Raji (cell line): ENCODE measurements around the gene MMP15.

Experiments
- POLR2A ChIP-seq: IDR thresholded peaks from 2 replicates; pipeline ENCODE4 v1.6.1; 2011; ENCODE audit warnings: low read depth, low read length, control low read depth; ENCODE audit not compliant: insufficient read depth

The MMP15 gene

DNA sequence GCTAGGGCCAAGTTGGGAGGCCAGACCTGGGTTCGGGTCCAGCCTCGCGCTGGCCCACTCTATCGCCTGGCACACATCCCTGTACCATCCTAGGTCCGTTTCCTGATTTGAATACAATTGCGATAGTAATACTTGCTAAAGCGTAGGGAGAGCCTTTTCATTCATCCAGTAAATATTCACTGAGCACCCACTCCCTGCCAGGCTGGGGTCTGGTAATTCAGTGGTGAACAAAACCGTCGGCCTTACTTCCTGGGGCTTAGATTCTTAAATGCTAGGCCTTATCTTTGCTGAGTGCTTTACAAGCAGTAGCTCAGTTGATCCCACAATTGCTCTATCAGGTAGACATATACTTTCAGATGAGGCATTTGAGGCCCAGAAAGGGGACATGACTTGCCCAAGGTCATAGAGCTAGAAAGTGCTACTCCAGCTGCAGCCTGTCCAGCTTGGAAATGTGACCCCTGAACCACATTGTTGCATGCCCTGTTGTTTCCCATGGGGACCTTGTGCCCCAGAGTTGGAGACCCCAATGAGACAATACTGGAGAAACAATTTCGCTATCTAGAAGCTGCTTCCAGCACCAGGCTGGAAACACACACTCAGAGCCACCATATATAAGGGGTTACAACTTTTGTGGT is 23.7 kb upstream of the MMP15 start:
- TF ChIP-seq POLR2A: no peak

DNA sequence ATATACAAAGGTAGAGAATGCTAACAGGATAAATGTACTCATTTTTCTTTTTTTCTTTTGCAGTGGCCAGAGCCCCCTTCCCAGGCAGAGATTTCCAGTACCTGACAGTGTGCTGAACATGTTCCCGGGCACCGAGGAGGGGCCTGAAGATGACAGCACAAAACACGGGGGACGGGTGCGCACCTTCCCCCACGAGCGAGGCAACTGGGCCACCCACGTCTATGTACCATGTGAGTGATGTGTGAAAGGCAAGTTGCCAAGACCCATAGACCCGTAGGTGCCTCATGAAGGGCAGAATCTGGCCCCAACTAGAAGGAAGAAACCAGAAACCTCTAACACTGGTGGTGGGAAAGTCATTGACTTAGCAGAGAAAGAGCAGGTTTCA is 23.1 kb upstream of the MMP15 start:
- TF ChIP-seq POLR2A: no peak

DNA sequence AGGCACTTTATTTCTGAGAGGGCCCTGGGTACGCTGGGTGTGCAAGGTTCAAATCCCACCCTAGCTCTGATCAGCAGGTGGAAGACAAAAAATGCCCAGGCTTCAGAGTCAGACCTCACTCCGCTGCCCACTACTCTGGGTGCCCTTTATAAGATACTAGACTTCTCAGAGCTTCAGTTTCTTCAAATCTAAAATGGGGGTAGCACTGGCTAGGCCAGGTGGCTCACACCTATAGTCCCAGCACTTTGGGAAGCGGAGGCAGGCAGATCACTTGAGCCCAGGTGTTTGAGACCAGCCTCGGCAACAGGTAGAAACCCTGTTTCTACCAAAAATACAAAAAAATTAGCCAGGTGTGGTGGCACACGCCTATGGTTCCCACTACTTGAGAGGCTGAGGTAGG is 22.6 kb upstream of the MMP15 start:
- no peak for TF ChIP-seq POLR2A

DNA sequence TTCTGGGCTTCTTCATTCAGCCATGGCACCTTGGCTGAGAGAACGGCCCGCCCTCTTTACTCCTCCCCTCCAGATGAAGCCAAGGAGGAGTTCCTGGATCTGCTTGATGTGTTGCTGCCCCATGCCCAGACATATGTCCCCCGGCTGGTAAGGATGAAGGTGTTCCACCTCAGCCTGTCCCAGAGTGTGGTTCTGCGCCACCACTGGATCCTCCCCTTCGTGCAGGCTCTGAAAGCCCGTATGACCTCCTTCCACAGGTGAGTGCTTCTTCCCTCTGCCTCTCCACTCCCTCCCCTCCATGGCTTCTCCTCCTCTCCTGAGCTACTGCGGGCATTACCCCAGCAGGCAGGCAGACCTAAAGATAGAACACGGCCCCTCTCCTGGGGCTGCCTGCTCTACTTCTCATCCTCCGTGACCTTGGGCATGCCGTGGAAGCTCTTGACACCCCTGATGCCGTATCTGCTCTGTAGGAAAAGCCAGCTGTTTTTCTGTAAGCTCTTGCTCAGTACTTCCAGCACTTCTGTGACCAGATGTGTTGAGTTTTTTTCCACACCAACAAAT is 15.6 kb upstream of the MMP15 start:
- no peak for TF ChIP-seq POLR2A

DNA sequence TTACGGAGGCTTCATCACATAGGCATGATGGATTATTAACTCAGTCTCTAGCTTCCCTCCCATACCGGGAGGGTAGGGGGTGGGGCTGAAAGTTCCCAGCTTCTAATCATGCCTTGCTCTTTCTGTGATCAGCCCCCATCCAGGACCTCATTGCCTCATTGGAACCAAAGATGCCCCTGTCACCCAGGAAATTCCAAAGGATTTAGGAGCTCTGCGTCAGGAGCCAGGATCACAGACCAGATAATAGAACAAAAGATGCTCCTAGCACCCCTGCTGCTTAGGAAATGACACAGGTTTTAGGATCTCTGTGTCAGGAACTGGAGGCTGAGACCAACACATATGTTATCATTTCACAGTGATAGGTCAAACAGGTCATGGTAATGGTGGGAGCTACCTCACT is 14.7 kb upstream of the MMP15 start:
- TF ChIP-seq POLR2A: no peak

DNA sequence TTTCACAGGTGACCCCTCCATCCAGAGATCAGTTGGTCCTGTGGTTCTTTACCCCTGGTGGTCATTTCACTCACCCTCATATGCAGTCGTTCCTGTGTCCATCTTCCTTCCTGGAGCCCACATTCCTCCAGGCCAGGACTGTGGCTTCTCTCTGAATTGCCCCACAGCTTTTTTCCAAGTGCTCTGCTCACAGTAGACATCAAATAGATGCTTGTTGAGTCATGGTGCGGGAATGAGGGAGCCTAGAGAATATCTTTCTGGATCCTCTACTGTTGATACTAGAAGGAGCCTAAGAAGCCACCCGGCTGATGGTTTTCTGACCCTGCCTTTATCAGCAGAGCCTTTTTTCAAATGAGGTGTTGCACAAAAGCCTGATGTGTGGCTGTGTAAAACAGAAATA is 13.9 kb upstream of the MMP15 start:
- no peak for TF ChIP-seq POLR2A

DNA sequence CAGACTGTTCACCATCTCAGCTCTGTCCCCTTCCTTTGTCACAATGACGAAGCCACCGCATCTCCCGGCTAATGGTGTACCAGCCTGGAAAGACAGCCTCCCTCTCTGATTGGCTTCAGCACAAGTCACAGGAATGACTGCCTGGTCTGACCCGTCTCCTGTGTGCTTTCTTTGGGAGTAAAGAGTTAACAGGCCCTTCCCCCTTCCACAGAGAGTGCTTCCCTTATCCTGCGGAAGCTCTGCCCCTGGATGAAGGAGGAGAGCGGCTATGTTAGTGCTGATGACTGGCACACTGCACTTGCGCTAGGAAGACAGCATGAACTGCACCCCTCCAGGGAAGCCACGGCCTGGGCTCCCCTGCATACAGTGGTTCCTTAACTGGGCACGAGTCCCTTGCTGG is 13.1 kb upstream of the MMP15 start:
- TF ChIP-seq POLR2A: no peak

DNA sequence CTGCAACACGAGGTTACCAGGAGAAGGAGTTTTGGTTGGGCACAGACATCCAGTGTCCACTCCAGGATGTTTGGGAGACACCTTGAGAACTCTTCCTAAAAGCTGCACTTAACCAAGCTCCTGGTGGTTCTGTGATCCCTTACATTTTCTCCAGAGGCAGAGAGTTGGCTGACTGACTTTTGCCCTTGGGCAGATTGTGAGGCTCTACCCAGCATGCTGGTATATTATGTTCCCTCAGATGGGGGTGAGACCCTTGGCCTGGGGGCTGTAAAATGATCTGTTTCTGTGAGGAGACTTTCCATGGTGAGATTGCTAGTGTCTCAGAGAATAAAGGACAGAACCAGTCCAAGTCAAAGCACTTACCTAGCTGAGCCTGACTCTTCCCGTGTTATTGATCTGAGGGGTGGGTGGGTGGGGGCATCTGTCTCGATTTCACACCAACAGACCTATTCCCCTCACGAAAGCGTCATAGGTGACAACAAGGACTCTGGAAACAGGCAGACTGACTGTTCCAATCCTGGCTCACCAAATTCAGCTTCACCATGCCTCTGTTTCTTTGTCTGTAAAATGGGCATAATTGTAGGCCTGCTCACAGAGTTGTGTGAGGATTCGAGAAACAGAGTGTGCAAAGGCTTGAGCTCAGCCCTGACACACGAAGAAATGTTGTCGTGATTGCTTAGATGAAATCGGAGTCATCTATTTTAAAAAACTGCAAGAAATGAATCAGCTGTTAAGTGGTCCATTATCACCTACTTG is 12.2 kb upstream of the MMP15 start:
- no peak for TF ChIP-seq POLR2A

DNA sequence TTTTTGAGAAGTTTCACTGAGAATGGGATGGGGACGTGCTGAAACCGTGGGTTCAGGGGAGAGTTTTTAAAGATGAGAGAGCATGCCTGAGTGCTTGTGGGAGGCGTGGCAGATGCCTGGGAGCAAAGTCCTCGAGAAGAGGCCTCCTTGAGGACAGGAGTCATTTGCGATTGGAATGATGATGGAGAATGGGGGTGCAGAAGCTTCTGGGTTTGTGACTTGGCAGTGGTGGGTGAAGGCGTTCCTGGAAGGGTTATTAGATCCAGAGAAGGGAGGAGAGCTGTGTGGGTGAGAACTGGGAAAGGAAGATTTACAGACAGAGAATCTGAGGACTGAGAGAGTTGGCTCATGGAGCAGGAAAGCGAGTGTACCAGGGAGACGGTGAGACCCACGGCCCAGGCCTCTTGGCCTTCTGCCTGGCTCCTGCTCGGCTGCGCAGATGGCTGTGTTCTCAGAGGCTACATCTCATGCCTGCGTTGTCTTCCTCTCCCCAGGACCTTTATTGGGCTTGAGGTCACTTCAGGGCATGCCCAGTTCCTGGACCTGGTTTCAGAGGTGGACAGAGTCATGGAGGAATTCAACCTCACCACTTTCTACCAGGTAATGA is 8.6 kb upstream of the MMP15 start:
- TF ChIP-seq POLR2A: no peak

DNA sequence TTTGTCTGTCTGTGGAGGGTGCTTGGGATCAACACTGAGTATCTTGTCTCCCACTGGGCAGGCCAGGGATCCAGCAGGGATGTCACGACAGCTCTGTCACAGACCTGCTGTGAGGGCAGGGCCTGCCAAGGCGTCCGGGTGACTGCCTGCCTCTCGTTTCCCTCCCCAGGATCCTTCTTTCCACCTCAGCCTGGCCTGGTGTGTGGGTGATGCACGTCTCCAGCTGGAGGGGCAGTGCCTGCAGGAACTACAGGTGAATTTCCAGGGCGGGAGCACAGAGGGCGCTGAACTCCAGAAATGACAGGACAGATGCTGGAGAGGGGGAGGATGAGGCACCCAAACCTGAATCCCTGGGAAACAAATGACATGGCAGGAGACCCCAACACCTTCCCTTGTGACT is 6.8 kb upstream of the MMP15 start:
- no peak for TF ChIP-seq POLR2A

DNA sequence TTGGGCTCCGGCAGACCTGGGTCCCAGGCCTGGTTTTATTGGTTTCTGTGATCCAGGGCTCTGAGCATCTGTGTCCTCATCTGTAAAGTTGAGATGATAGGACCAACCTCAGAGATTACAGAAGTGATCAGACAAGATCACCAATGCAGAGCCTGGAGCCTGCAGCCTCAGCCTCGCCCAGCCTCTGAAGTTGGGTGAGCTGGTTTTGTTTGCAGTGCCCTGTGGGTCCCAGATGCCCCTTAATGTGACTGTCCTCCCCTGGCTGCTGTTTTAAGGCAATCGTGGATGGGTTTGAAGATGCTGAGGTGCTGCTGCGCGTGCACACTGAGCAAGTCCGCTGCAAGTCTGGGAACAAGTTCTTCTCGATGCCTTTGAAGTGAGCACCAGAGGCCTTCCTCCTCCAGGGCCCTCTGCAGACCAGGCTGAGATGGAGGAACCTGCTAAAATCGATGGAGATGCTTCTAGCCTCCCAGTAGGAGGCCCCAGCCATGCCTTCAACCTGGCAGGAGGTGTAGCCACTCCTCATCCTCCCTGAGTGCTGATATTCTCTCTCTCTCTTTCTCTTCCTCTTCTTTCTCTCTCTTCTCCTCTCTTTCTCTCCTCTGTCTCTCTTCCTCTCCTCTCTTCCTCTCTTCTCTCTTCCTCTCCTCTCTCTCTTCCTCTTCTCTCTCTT is 5.6 kb upstream of the MMP15 start:
- no peak for TF ChIP-seq POLR2A

DNA sequence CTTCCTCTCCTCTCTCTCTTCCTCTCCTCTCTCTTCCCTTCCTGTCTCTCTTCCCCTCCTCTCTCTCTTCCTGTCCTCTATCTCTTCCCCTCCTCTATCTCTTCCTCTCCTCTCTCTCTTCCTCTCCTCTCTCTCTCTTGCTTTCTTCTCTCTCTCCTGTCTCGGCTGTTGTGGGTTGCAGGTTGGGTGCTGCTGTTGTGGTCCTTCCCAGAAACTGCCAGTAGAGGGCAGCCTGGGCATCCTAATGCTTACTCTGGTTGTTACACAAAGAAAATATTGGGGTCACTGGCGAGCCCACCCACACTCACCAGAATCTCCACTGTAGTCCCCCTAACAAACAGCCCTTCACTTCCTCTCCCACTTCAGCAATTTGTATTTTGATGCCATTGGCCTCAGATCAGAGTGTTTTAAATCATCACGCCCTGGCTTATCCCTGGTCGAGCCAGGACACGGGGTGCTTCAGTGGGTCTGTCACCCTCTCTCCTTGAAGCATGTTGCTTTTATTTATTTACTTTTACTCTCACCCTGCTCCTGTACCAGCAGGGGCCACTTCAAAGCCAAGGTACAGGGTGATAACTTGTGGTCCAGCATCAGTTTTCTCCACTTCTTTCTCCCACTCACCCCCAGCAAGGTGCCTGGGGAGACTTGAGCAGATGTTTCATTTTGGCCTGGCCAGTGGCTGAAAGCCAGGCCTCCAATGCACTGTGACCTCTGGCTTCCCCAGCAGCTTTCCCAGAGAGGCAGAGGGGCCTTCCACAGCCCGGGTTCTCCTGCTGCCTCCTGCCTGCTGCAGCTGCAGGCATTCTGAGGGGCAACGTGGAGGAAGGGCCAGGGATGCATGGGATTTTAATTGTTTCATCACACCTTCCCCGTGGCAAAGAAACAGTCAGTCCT is 4.7 kb upstream of the MMP15 start:
- TF ChIP-seq POLR2A: no peak

DNA sequence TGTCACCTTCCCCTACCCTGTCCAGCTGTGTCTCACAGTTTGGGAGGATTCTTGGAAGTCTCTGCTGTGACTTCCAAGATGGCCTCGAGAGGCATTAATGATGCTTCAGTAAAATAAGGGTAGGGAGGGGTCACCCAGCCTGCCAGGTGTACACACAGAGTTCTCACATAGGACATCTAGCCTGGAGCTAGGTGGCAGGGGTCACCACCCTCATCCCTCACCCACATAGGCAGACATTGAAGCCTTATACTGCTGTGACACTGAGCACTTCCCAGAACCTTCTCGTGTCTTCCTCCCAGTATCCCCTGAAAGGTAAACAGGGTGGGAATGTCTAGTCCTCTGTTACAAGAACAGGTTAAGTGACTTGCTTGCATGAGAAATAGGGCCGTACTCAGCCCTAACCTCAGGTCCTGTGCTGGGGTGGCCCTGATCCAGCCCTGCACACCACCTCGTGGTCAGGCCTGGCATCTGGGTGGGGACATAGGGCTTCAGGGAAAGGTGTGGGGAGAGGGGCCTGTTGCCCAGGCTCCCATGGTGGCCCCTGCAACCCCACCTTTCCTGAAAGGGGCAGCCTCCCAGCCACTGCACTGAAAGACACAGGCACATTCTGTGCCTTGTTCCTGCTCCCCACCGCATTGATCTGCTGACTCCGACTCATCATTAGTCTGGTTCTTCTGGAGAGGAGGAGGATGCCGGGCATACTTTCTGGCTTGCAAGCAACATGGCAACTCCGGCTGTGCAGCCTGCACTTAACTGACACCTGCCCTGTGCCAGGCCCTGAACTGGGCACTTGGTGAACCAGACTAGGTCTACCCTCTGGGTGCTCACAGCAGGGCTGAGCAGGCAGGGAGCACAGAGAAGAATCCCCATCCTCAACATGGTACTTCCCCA is 3.6 kb upstream of the MMP15 start:
- no peak for TF ChIP-seq POLR2A
